ENCODE data around the gene DBNL.

The DBNL gene

GRCh38 chr7:44103566-44103922 is 59.0 kb downstream of the DBNL start:
- ChIA-PET CTCF (no interaction called here), POLR2A (no interaction called here)
- no peak for TF ChIP-seq PKNOX1 (IDR thresholded peaks at IDR 0.05)
- TF ChIP-seq L3MBTL2 (conservative IDR thresholded peaks at IDR 0.05) = no peak
- TF ChIP-seq LEF1 (IDR thresholded peaks at IDR 0.05; ENCODE audit: borderline replicate concordance) = no peak
- TF ChIP-seq ARNT (IDR thresholded peaks at IDR 0.05) = no peak
- TF ChIP-seq SP1 (IDR thresholded peaks at IDR 0.05) = no peak
- no peak for TF ChIP-seq BHLHE40 (IDR thresholded peaks at IDR 0.05; ENCODE audit: borderline replicate concordance)
- no peak for TF ChIP-seq FOXK2 (IDR thresholded peaks at IDR 0.05)
- TF ChIP-seq ELF4 (IDR thresholded peaks at IDR 0.05) = no peak
- no peak for TF ChIP-seq CTBP1 (IDR thresholded peaks at IDR 0.05; ENCODE audit: borderline replicate concordance)
- no peak for TF ChIP-seq ZNF384 (IDR thresholded peaks at IDR 0.05)
- no peak for TF ChIP-seq FOXA1 (IDR thresholded peaks at IDR 0.05)
- no peak for TF ChIP-seq HDGF (IDR thresholded peaks at IDR 0.05; ENCODE audit: borderline replicate concordance)
- no peak for TF ChIP-seq FOXM1 (IDR thresholded peaks at IDR 0.05; ENCODE audit: borderline replicate concordance)
- TF ChIP-seq NFRKB (IDR thresholded peaks at IDR 0.05) = no peak
- no peak for TF ChIP-seq TARDBP (IDR thresholded peaks at IDR 0.05)
- no peak for TF ChIP-seq SUZ12 (IDR thresholded peaks at IDR 0.05)

GRCh38 chr7:44103923-44104859 is 59.7 kb downstream of the DBNL start, which contains the start of gene AEBP1:
Gene AEBP1, plus strand, starts transcription at chr7:44104345. Its CDS starts 321 bp downstream, at chr7:44104666.
- DNase-seq (ENCODE audit: extremely low spot score) = no peak
- ChIA-PET POLR2A (interaction anchor here (1.2 kb wide), 1 partner anchor 12 kb away, joined by 3 read pairs; no protein-coding TSS in a partner anchor), CTCF (no interaction called here)
- TF ChIP-seq FOXA1 (IDR thresholded peaks at IDR 0.05) = no peak
- TF ChIP-seq FOXK2 (IDR thresholded peaks at IDR 0.05) = no peak
- TF ChIP-seq ARNT (IDR thresholded peaks at IDR 0.05) = no peak
- no peak for TF ChIP-seq HDGF (IDR thresholded peaks at IDR 0.05; ENCODE audit: borderline replicate concordance)
- no peak for TF ChIP-seq TARDBP (IDR thresholded peaks at IDR 0.05)
- TF ChIP-seq SP1 (IDR thresholded peaks at IDR 0.05) = no peak
- no peak for TF ChIP-seq LEF1 (IDR thresholded peaks at IDR 0.05; ENCODE audit: borderline replicate concordance)
- TF ChIP-seq CTBP1 (IDR thresholded peaks at IDR 0.05; ENCODE audit: borderline replicate concordance) = no peak
- no peak for TF ChIP-seq NFRKB (IDR thresholded peaks at IDR 0.05)
- no peak for TF ChIP-seq PKNOX1 (IDR thresholded peaks at IDR 0.05)
- no peak for TF ChIP-seq ZNF384 (IDR thresholded peaks at IDR 0.05)

More at GRCh38 chr7:44103566-44103922, 59.0 kb downstream of the DBNL start:
- no peak for DNase-seq (ENCODE audit: extremely low spot score)

GRCh38 chr7:44104860-44105771 is 60.6 kb downstream of the DBNL start:
- TF ChIP-seq ELF4 (IDR thresholded peaks at IDR 0.05) (no peak), NFRKB (IDR thresholded peaks at IDR 0.05) (no peak), PKNOX1 (IDR thresholded peaks at IDR 0.05) (no peak), FOXM1 (IDR thresholded peaks at IDR 0.05; ENCODE audit: borderline replicate concordance) (no peak), ZNF384 (IDR thresholded peaks at IDR 0.05) (no peak), CTBP1 (IDR thresholded peaks at IDR 0.05; ENCODE audit: borderline replicate concordance) (no peak)
- ChIA-PET POLR2A (interaction anchor here (0.8 to 1.2 kb wide), 3 partner anchors 11 to 61 kb away, joined by 3 to 5 read pairs (median 3); partner anchors contain the start of genes DBNL and POLD2), CTCF (no interaction called here)
- no peak for DNase-seq (ENCODE audit: extremely low spot score)

GRCh38 chr7:44105832-44106231 is 61.3 kb downstream of the DBNL start:
- CTCF ChIA-PET = no interaction called here
- DNase-seq (ENCODE audit: extremely low spot score) = no peak
- POLR2A ChIA-PET = interaction anchor here (0.8 to 1.2 kb wide), 3 partner anchors 10 to 61 kb away, joined by 3 to 5 read pairs (median 3); partner anchors contain the start of genes DBNL and POLD2
- TF ChIP-seq HDGF (IDR thresholded peaks at IDR 0.05; ENCODE audit: borderline replicate concordance) (no peak), PKNOX1 (IDR thresholded peaks at IDR 0.05) (no peak), CTBP1 (IDR thresholded peaks at IDR 0.05; ENCODE audit: borderline replicate concordance) (no peak), BHLHE40 (IDR thresholded peaks at IDR 0.05; ENCODE audit: borderline replicate concordance) (no peak), LEF1 (IDR thresholded peaks at IDR 0.05; ENCODE audit: borderline replicate concordance) (no peak)

Data from HEK293T (cell line).